SK-N-SH treated with all-trans-retinoic acid at 6 μM for 48 hours (cell line): Measurements from ENCODE around the gene ZMIZ1.

Experiments used
- ATAC-seq: fragments of 200-7000 bp; cut with Tn5 transposase; 3 replicates; pipeline ENCODE4 v1.9.1; 2020; ENCODE audit warnings: mild to moderate bottlenecking, moderate library complexity
- ARNTL ChIP-seq: fragments of 450-650 bp; formaldehyde crosslinking; IDR thresholded peaks from 2 replicates; pipeline ENCODE4 v1.5.0; 2020; ENCODE audit warnings: low read depth, mild to moderate bottlenecking, moderate library complexity, borderline replicate concordance
- BACH2 ChIP-seq: fragments of 250-450 bp; sonication (Bioruptor Pico); IDR thresholded peaks from 2 replicates; pipeline ENCODE4 v1.9.0; 2021; ENCODE audit warnings: mild to moderate bottlenecking, borderline replicate concordance
- CSDC2 ChIP-seq: fragments of 250-450 bp; sonication (Bioruptor Pico); IDR thresholded peaks from 2 replicates; pipeline ENCODE4 v1.5.0; 2020; ENCODE audit warnings: mild to moderate bottlenecking, moderate library complexity
- ESRRG ChIP-seq: fragments of 250-450 bp; sonication (Bioruptor Pico); IDR thresholded peaks from 2 replicates; pipeline ENCODE4 v1.6.1; 2021; ENCODE audit warnings: mild to moderate bottlenecking
- GLIS3 ChIP-seq: fragments of 250-450 bp; sonication (Bioruptor Pico); IDR thresholded peaks from 2 replicates; pipeline ENCODE4 v1.5.0; 2020; ENCODE audit warnings: mild to moderate bottlenecking, moderate library complexity
- ISL1 ChIP-seq: fragments of 250-450 bp; sonication (Bioruptor Pico); IDR thresholded peaks from 2 replicates; pipeline ENCODE4 v2.1.2; 2022; ENCODE audit warnings: mild to moderate bottlenecking, moderate library complexity
- PPARA ChIP-seq: fragments of 250-450 bp; sonication (Bioruptor Pico); IDR thresholded peaks from 2 replicates; pipeline ENCODE4 v1.5.0; 2020; ENCODE audit warnings: mild to moderate bottlenecking, borderline replicate concordance
- SNAI2 ChIP-seq: fragments of 250-450 bp; sonication (Bioruptor Pico); IDR thresholded peaks from 2 replicates; pipeline ENCODE4 v1.5.0; 2020; ENCODE audit warnings: mild to moderate bottlenecking, moderate library complexity
- TCF4 ChIP-seq: fragments of 250-450 bp; sonication (Bioruptor Pico); IDR thresholded peaks from 2 replicates; pipeline ENCODE4 v1.8.0; 2021; ENCODE audit warnings: mild to moderate bottlenecking, moderate library complexity, borderline replicate concordance
- TOX ChIP-seq: fragments of 250-450 bp; sonication (Bioruptor Pico); IDR thresholded peaks from 2 replicates; pipeline ENCODE4 v1.8.0; 2021; ENCODE audit warnings: mild to moderate bottlenecking, moderate library complexity, borderline replicate concordance
- ZC3H10 ChIP-seq: fragments of 250-450 bp; sonication (Bioruptor Pico); IDR thresholded peaks from 2 replicates; pipeline ENCODE4 v1.5.1; 2021; ENCODE audit warnings: mild to moderate bottlenecking, moderate library complexity
- ZFP3 ChIP-seq: fragments of 250-450 bp; sonication (Bioruptor Pico); IDR thresholded peaks from 2 replicates; pipeline ENCODE4 v1.5.0; 2020; ENCODE audit warnings: mild to moderate bottlenecking, moderate library complexity
- ZFP30 ChIP-seq: fragments of 450-650 bp; formaldehyde crosslinking; IDR thresholded peaks from 2 replicates; pipeline ENCODE4 v1.5.0; 2022; ENCODE audit warnings: mild to moderate bottlenecking, moderate library complexity
- ZNF565 ChIP-seq: fragments of 450-650 bp; formaldehyde crosslinking; conservative IDR thresholded peaks from 2 replicates; pipeline ENCODE4 v1.5.0; 2020; ENCODE audit warnings: low read depth, mild to moderate bottlenecking, moderate library complexity
- ZNF70 ChIP-seq: fragments of 450-650 bp; formaldehyde crosslinking; IDR thresholded peaks from 2 replicates; pipeline ENCODE4 v1.5.0; 2020; ENCODE audit warnings: mild to moderate bottlenecking, moderate library complexity
- ZNF8 ChIP-seq: fragments of 450-650 bp; formaldehyde crosslinking; IDR thresholded peaks from 2 replicates; pipeline ENCODE4 v1.5.0; 2020; ENCODE audit warnings: mild to moderate bottlenecking, moderate library complexity
- TF ChIP-seq, protein P1 (sequence below): fragments of 250-450 bp; sonication (Bioruptor Pico); IDR thresholded peaks from 2 replicates; pipeline ENCODE4 v1.5.1; 2020; ENCODE audit warnings: low read depth, mild to moderate bottlenecking, moderate library complexity
- TF ChIP-seq, protein P2 (sequence below): fragments of 250-450 bp; sonication (Bioruptor Pico); IDR thresholded peaks from 2 replicates; pipeline ENCODE4 v1.8.0; 2021; ENCODE audit warnings: low read depth, mild to moderate bottlenecking, moderate library complexity, borderline replicate concordance
- TF ChIP-seq, protein P3 (sequence below): fragments of 250-450 bp; sonication (Bioruptor Pico); IDR thresholded peaks from 2 replicates; pipeline ENCODE4 v1.5.0; 2020; ENCODE audit warnings: mild to moderate bottlenecking, moderate library complexity
- TF ChIP-seq, protein P4 (sequence below): fragments of 250-450 bp; sonication (Bioruptor Pico); IDR thresholded peaks from 2 replicates; pipeline ENCODE4 v1.5.1; 2021; ENCODE audit warnings: mild to moderate bottlenecking, moderate library complexity

ZMIZ1 gene

DNA sequence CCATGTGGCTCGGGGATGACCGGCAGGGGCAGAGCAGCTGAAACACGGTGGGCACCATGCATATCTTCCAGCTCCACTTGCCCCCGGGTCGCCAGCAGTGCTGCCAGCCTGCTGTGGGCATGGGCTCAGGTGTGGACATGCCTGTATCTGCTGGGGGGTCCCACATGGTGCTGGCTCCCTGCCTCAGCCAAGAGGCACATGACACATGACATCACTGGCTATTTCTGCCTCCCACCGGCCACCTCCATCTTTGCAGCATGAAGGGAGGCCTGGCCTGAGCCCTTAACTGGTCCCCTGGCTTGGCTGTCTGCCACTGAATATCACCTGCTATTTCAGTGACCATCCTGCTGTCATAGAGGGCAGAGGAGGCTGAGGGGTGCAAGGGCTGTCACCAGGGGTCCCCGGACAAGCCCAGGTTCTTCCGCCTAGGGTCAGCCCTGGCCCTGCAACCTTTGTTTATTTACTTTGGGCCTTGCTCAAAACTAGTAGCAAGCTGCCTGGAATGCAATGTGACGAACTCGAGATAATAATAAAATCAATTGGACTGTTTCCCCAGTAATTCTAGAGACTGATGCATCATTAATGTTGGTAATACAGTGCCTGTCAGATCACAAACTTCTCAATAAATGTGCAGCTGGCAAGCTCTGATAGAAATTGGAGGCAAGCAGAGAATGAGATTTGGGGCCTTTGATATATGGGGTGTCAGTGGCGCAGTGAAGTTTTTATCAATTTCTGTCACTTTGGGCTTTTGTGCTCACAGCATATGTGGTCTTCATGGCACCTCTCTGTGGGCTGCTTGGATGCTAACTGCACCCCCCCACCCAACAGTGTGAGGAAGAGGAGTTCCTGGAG lies 28.5 kb downstream of the ZMIZ1 start:
- TF ChIP-seq, protein P1, sequence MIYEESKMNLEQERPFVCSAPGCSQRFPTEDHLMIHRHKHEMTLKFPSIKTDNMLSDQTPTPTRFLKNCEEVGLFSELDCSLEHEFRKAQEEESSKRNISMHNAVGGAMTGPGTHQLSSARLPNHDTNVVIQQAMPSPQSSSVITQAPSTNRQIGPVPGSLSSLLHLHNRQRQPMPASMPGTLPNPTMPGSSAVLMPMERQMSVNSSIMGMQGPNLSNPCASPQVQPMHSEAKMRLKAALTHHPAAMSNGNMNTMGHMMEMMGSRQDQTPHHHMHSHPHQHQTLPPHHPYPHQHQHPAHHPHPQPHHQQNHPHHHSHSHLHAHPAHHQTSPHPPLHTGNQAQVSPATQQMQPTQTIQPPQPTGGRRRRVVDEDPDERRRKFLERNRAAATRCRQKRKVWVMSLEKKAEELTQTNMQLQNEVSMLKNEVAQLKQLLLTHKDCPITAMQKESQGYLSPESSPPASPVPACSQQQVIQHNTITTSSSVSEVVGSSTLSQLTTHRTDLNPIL (CRISPR knock-in tag) = no peak
- TF ChIP-seq GLIS3 (CRISPR knock-in tag) = no peak
- TF ChIP-seq ZNF70 (CRISPR knock-in tag) = no peak
- TF ChIP-seq PPARA (CRISPR knock-in tag) = no peak
- TF ChIP-seq ZNF8 (CRISPR knock-in tag) = no peak
- TF ChIP-seq ARNTL (CRISPR knock-in tag) = no peak
- no peak for TF ChIP-seq ZNF565 (CRISPR knock-in tag)
- no peak for TF ChIP-seq CSDC2 (CRISPR knock-in tag)
- no peak for TF ChIP-seq ZFP3 (CRISPR knock-in tag)
- TF ChIP-seq, protein P2, sequence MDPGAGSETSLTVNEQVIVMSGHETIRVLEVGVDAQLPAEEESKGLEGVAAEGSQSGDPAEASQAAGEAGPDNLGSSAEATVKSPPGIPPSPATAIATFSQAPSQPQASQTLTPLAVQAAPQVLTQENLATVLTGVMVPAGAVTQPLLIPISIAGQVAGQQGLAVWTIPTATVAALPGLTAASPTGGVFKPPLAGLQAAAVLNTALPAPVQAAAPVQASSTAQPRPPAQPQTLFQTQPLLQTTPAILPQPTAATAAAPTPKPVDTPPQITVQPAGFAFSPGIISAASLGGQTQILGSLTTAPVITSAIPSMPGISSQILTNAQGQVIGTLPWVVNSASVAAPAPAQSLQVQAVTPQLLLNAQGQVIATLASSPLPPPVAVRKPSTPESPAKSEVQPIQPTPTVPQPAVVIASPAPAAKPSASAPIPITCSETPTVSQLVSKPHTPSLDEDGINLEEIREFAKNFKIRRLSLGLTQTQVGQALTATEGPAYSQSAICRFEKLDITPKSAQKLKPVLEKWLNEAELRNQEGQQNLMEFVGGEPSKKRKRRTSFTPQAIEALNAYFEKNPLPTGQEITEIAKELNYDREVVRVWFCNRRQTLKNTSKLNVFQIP (CRISPR knock-in tag) = no peak
- no peak for TF ChIP-seq ESRRG (CRISPR knock-in tag)
- ATAC-seq = no peak

DNA sequence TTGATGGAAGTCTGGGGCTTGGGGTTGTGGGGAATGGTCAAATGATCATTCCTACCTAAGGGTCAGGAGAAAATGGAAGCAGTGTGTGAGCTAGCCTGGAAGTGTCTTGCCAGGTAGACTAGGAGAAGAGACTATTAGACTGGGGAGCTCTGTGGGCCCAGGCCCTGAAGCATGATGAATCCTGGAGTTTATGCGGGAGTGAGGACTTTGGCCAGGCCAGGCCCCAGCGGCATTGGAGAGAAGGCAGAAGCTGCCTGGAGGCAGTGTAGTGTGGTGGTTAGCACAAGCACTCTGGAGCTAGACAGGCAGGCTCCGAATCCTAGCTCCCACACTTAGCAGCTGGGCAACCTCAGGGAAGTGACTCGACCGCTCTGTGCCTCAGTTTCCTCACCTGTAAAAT lies 29.3 kb downstream of the ZMIZ1 start:
- ATAC-seq = no peak
- TF ChIP-seq, protein P1 (CRISPR knock-in tag) = no peak
- no peak for TF ChIP-seq ZFP30 (CRISPR knock-in tag)
- TF ChIP-seq, protein P3, sequence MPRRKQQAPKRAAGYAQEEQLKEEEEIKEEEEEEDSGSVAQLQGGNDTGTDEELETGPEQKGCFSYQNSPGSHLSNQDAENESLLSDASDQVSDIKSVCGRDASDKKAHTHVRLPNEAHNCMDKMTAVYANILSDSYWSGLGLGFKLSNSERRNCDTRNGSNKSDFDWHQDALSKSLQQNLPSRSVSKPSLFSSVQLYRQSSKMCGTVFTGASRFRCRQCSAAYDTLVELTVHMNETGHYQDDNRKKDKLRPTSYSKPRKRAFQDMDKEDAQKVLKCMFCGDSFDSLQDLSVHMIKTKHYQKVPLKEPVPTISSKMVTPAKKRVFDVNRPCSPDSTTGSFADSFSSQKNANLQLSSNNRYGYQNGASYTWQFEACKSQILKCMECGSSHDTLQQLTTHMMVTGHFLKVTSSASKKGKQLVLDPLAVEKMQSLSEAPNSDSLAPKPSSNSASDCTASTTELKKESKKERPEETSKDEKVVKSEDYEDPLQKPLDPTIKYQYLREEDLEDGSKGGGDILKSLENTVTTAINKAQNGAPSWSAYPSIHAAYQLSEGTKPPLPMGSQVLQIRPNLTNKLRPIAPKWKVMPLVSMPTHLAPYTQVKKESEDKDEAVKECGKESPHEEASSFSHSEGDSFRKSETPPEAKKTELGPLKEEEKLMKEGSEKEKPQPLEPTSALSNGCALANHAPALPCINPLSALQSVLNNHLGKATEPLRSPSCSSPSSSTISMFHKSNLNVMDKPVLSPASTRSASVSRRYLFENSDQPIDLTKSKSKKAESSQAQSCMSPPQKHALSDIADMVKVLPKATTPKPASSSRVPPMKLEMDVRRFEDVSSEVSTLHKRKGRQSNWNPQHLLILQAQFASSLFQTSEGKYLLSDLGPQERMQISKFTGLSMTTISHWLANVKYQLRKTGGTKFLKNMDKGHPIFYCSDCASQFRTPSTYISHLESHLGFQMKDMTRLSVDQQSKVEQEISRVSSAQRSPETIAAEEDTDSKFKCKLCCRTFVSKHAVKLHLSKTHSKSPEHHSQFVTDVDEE (CRISPR knock-in tag) = no peak
- no peak for TF ChIP-seq GLIS3 (CRISPR knock-in tag)
- no peak for TF ChIP-seq ARNTL (CRISPR knock-in tag)
- TF ChIP-seq ZNF8 (CRISPR knock-in tag) = no peak
- TF ChIP-seq, protein P2 (CRISPR knock-in tag) = no peak
- TF ChIP-seq, protein P4, sequence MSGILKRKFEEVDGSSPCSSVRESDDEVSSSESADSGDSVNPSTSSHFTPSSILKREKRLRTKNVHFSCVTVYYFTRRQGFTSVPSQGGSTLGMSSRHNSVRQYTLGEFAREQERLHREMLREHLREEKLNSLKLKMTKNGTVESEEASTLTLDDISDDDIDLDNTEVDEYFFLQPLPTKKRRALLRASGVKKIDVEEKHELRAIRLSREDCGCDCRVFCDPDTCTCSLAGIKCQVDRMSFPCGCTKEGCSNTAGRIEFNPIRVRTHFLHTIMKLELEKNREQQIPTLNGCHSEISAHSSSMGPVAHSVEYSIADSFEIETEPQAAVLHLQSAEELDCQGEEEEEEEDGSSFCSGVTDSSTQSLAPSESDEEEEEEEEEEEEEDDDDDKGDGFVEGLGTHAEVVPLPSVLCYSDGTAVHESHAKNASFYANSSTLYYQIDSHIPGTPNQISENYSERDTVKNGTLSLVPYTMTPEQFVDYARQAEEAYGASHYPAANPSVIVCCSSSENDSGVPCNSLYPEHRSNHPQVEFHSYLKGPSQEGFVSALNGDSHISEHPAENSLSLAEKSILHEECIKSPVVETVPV (CRISPR knock-in tag) = no peak
- TF ChIP-seq ZFP3 (CRISPR knock-in tag) = no peak
- no peak for TF ChIP-seq ISL1 (CRISPR knock-in tag)
- no peak for TF ChIP-seq ZNF70 (CRISPR knock-in tag)
- TF ChIP-seq BACH2 = no peak

DNA sequence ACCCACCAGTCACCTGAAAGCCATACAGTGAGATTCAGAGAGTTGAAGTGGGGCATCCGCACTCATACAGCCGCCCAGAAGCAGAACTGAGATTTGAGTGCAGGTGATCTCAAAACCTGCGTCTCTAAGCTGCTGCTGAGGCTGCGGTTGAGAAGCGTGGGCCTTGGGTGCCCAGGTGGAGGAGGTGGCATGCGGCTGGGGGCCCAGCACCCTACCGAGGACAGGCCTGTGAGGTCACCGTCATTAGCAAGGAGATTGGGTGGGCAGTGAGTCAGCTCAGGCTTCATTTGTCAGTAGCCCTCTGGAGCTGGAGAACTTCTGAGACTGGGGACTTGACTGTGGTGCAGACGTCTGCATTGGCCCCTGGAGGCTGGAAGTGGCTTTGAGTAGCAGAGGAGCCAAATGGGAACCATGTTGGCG lies 29.8 kb downstream of the ZMIZ1 start:
- peak; percentile 7; the same call in 2 of the 3 replicates for ATAC-seq
- TF ChIP-seq ARNTL (CRISPR knock-in tag) (no peak), ZFP3 (CRISPR knock-in tag) (no peak), TCF4 (CRISPR knock-in tag) (no peak), ISL1 (CRISPR knock-in tag) (no peak), GLIS3 (CRISPR knock-in tag) (no peak), CSDC2 (CRISPR knock-in tag) (no peak), ZNF70 (CRISPR knock-in tag) (no peak), ESRRG (CRISPR knock-in tag) (no peak), SNAI2 (CRISPR knock-in tag) (no peak), ZNF565 (CRISPR knock-in tag) (no peak), TOX (CRISPR knock-in tag) (no peak), BACH2 (no peak), ZFP30 (CRISPR knock-in tag) (no peak), ZC3H10 (CRISPR knock-in tag) (no peak)
- TF ChIP-seq, protein P4 (CRISPR knock-in tag) = no peak
- TF ChIP-seq, protein P2 (CRISPR knock-in tag) = no peak
